SK-N-SH treated with all-trans-retinoic acid at 6 μM for 48 hours (cell line): ENCODE measurements around the gene ST6GALNAC3.

Experiments
- CSDC2 ChIP-seq: fragments of 250-450 bp; sonication (Bioruptor Pico); IDR thresholded peaks from 2 replicates; pipeline ENCODE4 v1.5.0; 2020; ENCODE audit warnings: mild to moderate bottlenecking, moderate library complexity
- PATZ1 ChIP-seq: fragments of 250-450 bp; sonication (Bioruptor Pico); IDR thresholded peaks from 2 replicates; pipeline ENCODE4 v1.8.0; 2020; ENCODE audit warnings: mild to moderate bottlenecking, moderate library complexity, borderline replicate concordance
- ZC3H10 ChIP-seq: fragments of 250-450 bp; sonication (Bioruptor Pico); IDR thresholded peaks from 2 replicates; pipeline ENCODE4 v1.5.1; 2021; ENCODE audit warnings: mild to moderate bottlenecking, moderate library complexity
- ZFP3 ChIP-seq: fragments of 250-450 bp; sonication (Bioruptor Pico); IDR thresholded peaks from 2 replicates; pipeline ENCODE4 v1.5.0; 2020; ENCODE audit warnings: mild to moderate bottlenecking, moderate library complexity
- ZNF70 ChIP-seq: fragments of 450-650 bp; formaldehyde crosslinking; IDR thresholded peaks from 2 replicates; pipeline ENCODE4 v1.5.0; 2020; ENCODE audit warnings: mild to moderate bottlenecking, moderate library complexity
- ZNF8 ChIP-seq: fragments of 450-650 bp; formaldehyde crosslinking; IDR thresholded peaks from 2 replicates; pipeline ENCODE4 v1.5.0; 2020; ENCODE audit warnings: mild to moderate bottlenecking, moderate library complexity

- no peak for TF ChIP-seq CSDC2
- no peak for TF ChIP-seq PATZ1 (CRISPR knock-in tag)
- TF ChIP-seq ZNF70: no peak
- no peak for TF ChIP-seq ZFP3
- no peak for TF ChIP-seq ZNF8
- TF ChIP-seq ZC3H10: no peak
Measured at GRCh38 chr1:76491737-76492136, 417.2 kb downstream of the ST6GALNAC3 start.
